AG09309 (cell line): ENCODE data around the gene LECT2.

Experiments used
- DNase-seq: peaks from one replicate; pipeline ENCODE4 v3.0.0-alpha.2; 2010; ENCODE audit warnings: low read depth
- H3K4me3 ChIP-seq: 2 replicates; pipeline ENCODE4 v1.5.1; 2011; ENCODE audit warnings: mild to moderate bottlenecking, low read depth, low read length, moderate library complexity; ENCODE audit not compliant: control insufficient read depth
- CTCF ChIP-seq: IDR thresholded peaks from 2 replicates; pipeline ENCODE4 v1.5.1; 2011; ENCODE audit warnings: mild to moderate bottlenecking, low read depth, low read length, inconsistent platforms; ENCODE audit not compliant: insufficient read depth, control insufficient read depth; ENCODE audit errors: missing control alignments

LECT2 gene

GRCh38 chr5:135954899-135955298 lies at the start of gene LECT2:
Gene LECT2, minus strand, starts transcription at chr5:135954983. Its CDS starts 150 bp downstream, at chr5:135954833.
- no peak for TF ChIP-seq CTCF
- no peak within 1 kb of the TSS for H3K4me3 ChIP-seq
- DNase-seq = no peak

GRCh38 chr5:136004436-136004835 lies 49.7 kb upstream of the LECT2 start:
- DNase-seq = peak; percentile 92
- no peak overlapping the region for H3K4me3 ChIP-seq
- TF ChIP-seq CTCF = no peak

GRCh38 chr5:136001466-136001981 lies 46.7 kb upstream of the LECT2 start:
- peak; percentile 87 for DNase-seq
- H3K4me3 ChIP-seq = no peak overlapping the region
- TF ChIP-seq CTCF = no peak

- DNase-seq = no peak
- H3K4me3 ChIP-seq = no peak overlapping the region
- TF ChIP-seq CTCF = no peak
These were observed 46.1 kb upstream of the LECT2 start for GRCh38 chr5:136000932-136001331.

- no peak for TF ChIP-seq CTCF
- H3K4me3 ChIP-seq = no peak overlapping the region
- DNase-seq = no peak
These were observed 45.4 kb upstream of the LECT2 start for GRCh38 chr5:136000147-136000546.

DNA sequence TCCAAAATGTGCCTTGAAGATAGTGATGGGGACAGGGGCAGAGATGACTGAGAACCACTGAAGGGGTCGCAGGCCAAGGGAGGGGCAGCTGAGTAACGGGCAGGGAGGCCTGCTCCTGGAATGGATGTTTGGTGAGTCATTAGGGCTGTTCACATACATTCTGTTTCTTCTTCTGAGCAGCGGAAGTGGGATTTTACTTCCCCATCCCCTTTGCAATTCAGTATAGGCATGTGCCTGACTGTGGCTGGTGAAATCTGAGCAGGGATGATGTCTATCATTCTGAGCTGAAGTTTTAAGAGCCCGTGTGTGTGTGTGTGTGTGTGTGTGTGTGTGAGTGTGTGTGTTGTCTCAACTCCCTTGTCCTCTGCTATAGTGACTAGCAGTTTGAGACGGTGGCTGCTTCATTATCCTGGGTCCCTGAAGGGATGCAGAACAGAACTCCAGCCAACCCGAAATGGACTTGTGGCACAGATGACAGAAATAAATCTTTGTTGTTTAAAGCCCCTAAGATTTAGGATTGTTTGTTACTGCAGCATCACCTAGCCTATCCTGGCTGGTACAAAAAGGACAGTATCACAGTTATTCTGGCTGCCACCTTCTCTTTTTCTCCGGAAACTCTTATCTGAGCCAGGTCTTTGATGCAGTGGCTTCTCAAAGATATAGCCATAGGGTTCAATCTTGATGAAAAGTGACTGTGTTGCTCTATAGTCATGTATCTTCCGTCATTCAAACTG lies 44.8 kb upstream of the LECT2 start:
- DNase-seq = no peak
- TF ChIP-seq CTCF = no peak
- no peak overlapping the region for H3K4me3 ChIP-seq

GRCh38 chr5:135998889-135999288 lies 44.1 kb upstream of the LECT2 start:
- no peak for TF ChIP-seq CTCF
- no peak overlapping the region for H3K4me3 ChIP-seq
- DNase-seq = no peak
